ENCODE measurements around the gene FOXP1. TPM values are rescaled to one million over a fixed set of nuclear protein-coding genes. Genes with fewer than 3 reads are reported as not detected.

FOXP1 gene
- total and polyA plus RNA-seq, 12 donors = 4.8 to 56.0 (median 43.8) TPM

DNA sequence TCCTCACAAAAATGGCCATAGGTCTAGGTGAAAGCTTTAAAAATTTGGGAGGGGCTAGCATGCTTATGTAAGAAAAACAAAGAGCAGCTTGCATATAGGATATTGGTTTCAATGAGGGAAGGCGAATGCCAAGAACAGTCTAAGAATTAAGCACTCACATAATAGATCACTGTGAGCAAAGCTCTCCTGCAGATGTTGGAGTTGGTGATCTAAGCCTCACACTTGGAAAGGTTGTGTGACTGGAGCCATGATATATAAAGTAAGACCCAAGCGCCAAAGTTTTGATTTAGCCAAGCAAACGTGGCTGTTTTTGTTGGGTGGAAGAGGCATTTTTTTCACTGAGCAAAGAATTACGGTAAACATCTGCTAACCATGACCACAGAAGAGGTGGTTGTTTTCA lies 237.5 kb downstream of the FOXP1 start:
- WGBS, 2 donors = 84 to 92% methylated on average over 4 of the region's 4 CpGs
- Histone ChIP-seq H3K27ac (peak overlapping the region in 1 of 10 donors; percentile 43), H3K36me3 (peaks cover 0 to 3% (median 0%) of the 10 kb centered on the region in 9 donors), H3K4me1 (peaks cover 0 to 7% (median 4%) of the 10 kb centered on the region in 9 donors), H3K9me3 (peaks cover 0 to 6% (median 0%) of the 10 kb centered on the region in 11 donors), H3K27me3 (no peaks in the 10 kb centered on the region), H3K4me3 (no peak overlapping the region)
- TF ChIP-seq, protein P1, sequence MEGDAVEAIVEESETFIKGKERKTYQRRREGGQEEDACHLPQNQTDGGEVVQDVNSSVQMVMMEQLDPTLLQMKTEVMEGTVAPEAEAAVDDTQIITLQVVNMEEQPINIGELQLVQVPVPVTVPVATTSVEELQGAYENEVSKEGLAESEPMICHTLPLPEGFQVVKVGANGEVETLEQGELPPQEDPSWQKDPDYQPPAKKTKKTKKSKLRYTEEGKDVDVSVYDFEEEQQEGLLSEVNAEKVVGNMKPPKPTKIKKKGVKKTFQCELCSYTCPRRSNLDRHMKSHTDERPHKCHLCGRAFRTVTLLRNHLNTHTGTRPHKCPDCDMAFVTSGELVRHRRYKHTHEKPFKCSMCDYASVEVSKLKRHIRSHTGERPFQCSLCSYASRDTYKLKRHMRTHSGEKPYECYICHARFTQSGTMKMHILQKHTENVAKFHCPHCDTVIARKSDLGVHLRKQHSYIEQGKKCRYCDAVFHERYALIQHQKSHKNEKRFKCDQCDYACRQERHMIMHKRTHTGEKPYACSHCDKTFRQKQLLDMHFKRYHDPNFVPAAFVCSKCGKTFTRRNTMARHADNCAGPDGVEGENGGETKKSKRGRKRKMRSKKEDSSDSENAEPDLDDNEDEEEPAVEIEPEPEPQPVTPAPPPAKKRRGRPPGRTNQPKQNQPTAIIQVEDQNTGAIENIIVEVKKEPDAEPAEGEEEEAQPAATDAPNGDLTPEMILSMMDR (IDR thresholded peaks at IDR 0.05) = no peak
- no peak for DNase-seq
- intact Hi-C loops (cut with DNase I) = no loop called here
- peak in 1 of 8 donors; percentile 20 for ATAC-seq

GRCh38 chr3:71345429-71346040 lies 238.0 kb downstream of the FOXP1 start:
- intact Hi-C loops (cut with DNase I) = no loop called here
- no peak for DNase-seq
- H3K27ac ChIP-seq = peak overlapping the region in 2 of 10 donors; percentile 26 to 43
- H3K27me3 ChIP-seq = no peaks in the 10 kb centered on the region
- peaks cover 0 to 7% (median 4%) of the 10 kb centered on the region in 9 donors for H3K4me1 ChIP-seq
- H3K9me3 ChIP-seq = peaks cover 0 to 9% (median 0%) of the 10 kb centered on the region in 11 donors
- H3K36me3 ChIP-seq = peaks cover 0 to 5% (median 0%) of the 10 kb centered on the region in 9 donors
- 78 to 83% methylated on average over 5 of the region's 5 CpGs for WGBS, 2 donors
- TF ChIP-seq, protein P1 (IDR thresholded peaks at IDR 0.05) = no peak
- ATAC-seq = peak in 7 of 8 donors; percentile 58 to 85 (median 73)
- H3K4me3 ChIP-seq = no peak overlapping the region

GRCh38 chr3:71341721-71342120 lies 241.8 kb downstream of the FOXP1 start:
- Histone ChIP-seq H3K4me3 (no peak overlapping the region), H3K9me3 (peaks cover 0 to 9% (median 0%) of the 10 kb centered on the region in 11 donors), H3K4me1 (peaks cover 0 to 7% (median 4%) of the 10 kb centered on the region in 9 donors), H3K36me3 (peaks cover 0 to 5% (median 0%) of the 10 kb centered on the region in 9 donors), H3K27me3 (no peaks in the 10 kb centered on the region), H3K27ac (no peak overlapping the region)
- intact Hi-C loops (cut with DNase I) = no loop called here
- no peak for ATAC-seq
- TF ChIP-seq, protein P1 (IDR thresholded peaks at IDR 0.05) = no peak
- no peak for DNase-seq
- WGBS, 2 donors = 84 to 94% methylated on average over 4 of the region's 4 CpGs

GRCh38 chr3:71339049-71339448 lies 244.5 kb downstream of the FOXP1 start:
- Histone ChIP-seq H3K27me3 (no peaks in the 10 kb centered on the region), H3K4me3 (no peak overlapping the region), H3K36me3 (peaks cover 0 to 5% (median 0%) of the 10 kb centered on the region in 9 donors), H3K9me3 (peaks cover 0 to 9% (median 0%) of the 10 kb centered on the region in 11 donors), H3K27ac (no peak overlapping the region), H3K4me1 (no peaks in the 10 kb centered on the region)
- ATAC-seq (no peak), DNase-seq (no peak)
- intact Hi-C loops (cut with DNase I) = no loop called here
- TF ChIP-seq, protein P1 (IDR thresholded peaks at IDR 0.05) = no peak
- WGBS, 2 donors = 77 to 78% methylated on average over 4 of the region's 4 CpGs

All from heart right ventricle (tissue), 16 donors.